Panc1 (cell line): ENCODE measurements around the gene USF3. TPM values are rescaled to one million over a fixed set of nuclear protein-coding genes. Genes with fewer than 3 reads are reported as not detected.

Source experiments
- ATAC-seq: fragments of 200-7000 bp; cut with Tn5 transposase; 2 replicates; pipeline ENCODE4 v1.9.1; 2020; ENCODE audit warnings: mild to moderate bottlenecking, moderate library complexity
- BruUV-seq: library from RNA; stranded (reverse); fragments of 400-500 nt; replicated peaks from 2 replicates; lab custom pipeline; 2021; lab: Mats Ljungman, UMichigan
- CTCF ChIA-PET: fragments of 300-600 bp; sonication (Branson Sonifier 250); formaldehyde crosslinking; loops from one replicate; lab custom pipeline; 2022; ENCODE audit warnings: antibody characterized with exemption; lab: Charles Lee
- POLR2A ChIA-PET: fragments of 300-600 bp; sonication (Branson Sonifier 250); formaldehyde crosslinking; loops from one replicate; lab custom pipeline; 2022; ENCODE audit warnings: antibody characterized with exemption; lab: Charles Lee
- DNase-seq: peaks from one replicate; pipeline ENCODE4 v3.0.0-alpha.2; 2010; ENCODE audit warnings: low read depth, low spot score
- H3K27ac ChIP-seq: 2 replicates; pipeline ENCODE4 v1.5.1; 2011; ENCODE audit warnings: mild to moderate bottlenecking, low read length, inconsistent platforms
- H3K27me3 ChIP-seq: fragments of 200-500 bp; sonication (Bioruptor generic); 2 replicates; pipeline ENCODE4 v1.6.0; 2014; ENCODE audit warnings: low read length, inconsistent platforms; ENCODE audit not compliant: control insufficient read depth, insufficient read depth
- H3K36me3 ChIP-seq: fragments of 200-500 bp; sonication (Bioruptor generic); 2 replicates; pipeline ENCODE4 v1.5.1; 2014; ENCODE audit warnings: inconsistent platforms, mild to moderate bottlenecking, low read length, moderate library complexity; ENCODE audit not compliant: control insufficient read depth, insufficient read depth
- H3K4me1 ChIP-seq: 2 replicates; pipeline ENCODE4 v1.5.1; 2011; ENCODE audit warnings: inconsistent platforms, mild to moderate bottlenecking, low read length, moderate library complexity; ENCODE audit not compliant: control insufficient read depth, insufficient read depth
- H3K4me3 ChIP-seq, 2 experiments: 2 replicates each; pipeline ENCODE4 v1.5.1; 2011 to 2012; ENCODE audit warnings: low read depth in 2 of 2, low read length in 2 of 2, mild to moderate bottlenecking in 2 of 2, inconsistent platforms in 1 of 2, moderate library complexity in 1 of 2
- H3K9me3 ChIP-seq: fragments of 200-500 bp; sonication (Bioruptor generic); 2 replicates; pipeline ENCODE4 v1.5.1; 2014; ENCODE audit warnings: low read depth, mild to moderate bottlenecking, inconsistent platforms, low read length, moderate library complexity; ENCODE audit not compliant: control insufficient read depth, insufficient read depth
- CTCF ChIP-seq: fragments of 450-650 bp; IDR thresholded peaks from 2 replicates; pipeline ENCODE4 v1.5.1; 2017; ENCODE audit warnings: mild to moderate bottlenecking
- POLR2AphosphoS5 ChIP-seq: IDR thresholded peaks from 2 replicates; pipeline ENCODE4 v1.6.1; 2012; ENCODE audit warnings: mild to moderate bottlenecking, low read depth, low read length, moderate library complexity
- REST ChIP-seq, 2 experiments: IDR thresholded peaks; 2 replicates each; pipeline ENCODE4 v1.6.1; 2011 to 2012; ENCODE audit warnings: low read depth in 2 of 2, control low read depth in 1 of 2, low read length in 1 of 2, mild to moderate bottlenecking in 1 of 2, moderate library complexity in 1 of 2; ENCODE audit not compliant: insufficient read depth in 1 of 2
- SIN3A ChIP-seq: IDR thresholded peaks from 2 replicates; pipeline ENCODE4 v1.6.1; 2012; ENCODE audit warnings: low read depth, mild to moderate bottlenecking, low read length, moderate library complexity, borderline replicate concordance; ENCODE audit not compliant: insufficient read depth
- TCF7L2 ChIP-seq: IDR thresholded peaks from 2 replicates; pipeline ENCODE4 v1.6.1; 2011; ENCODE audit warnings: mild to moderate bottlenecking, low read depth, low read length, inconsistent platforms
- in situ Hi-C: cut with HindIII; loops from 2 replicates; pipeline ENCODE4 v1.10.0; 2016; ENCODE audit warnings: low sequenced_read_pairs, low pct_unique_long_range_greater_than_20kb
- intact Hi-C: fragments of 100-400 bp; cut with micrococcal nuclease; formaldehyde crosslinking; loops from one replicate; pipeline ENCODE4 v1.10.0; 2022; ENCODE audit not compliant: unreplicated experiment
- total RNA-seq: library from RNA; stranded (reverse); gene quantifications from one replicate; pipeline ENCODE4 v1.2.1, GENCODE V29; 2021; ENCODE audit not compliant: unreplicated experiment

USF3 gene
- total RNA-seq, 1 experiment from 2014 or later, result 18.2 TPM

GRCh38 chr3:113719294-113719693 lies 22.9 kb upstream of the USF3 start:
- peaks cover 56% of the 10 kb centered on the region for H3K36me3 ChIP-seq
- CTCF ChIA-PET, result no interaction called here
- H3K27me3 ChIP-seq, result no peaks in the 10 kb centered on the region
- intact Hi-C loops, result no loop called here
- no peak for TF ChIP-seq CTCF
- no peak for TF ChIP-seq SIN3A
- no peak for TF ChIP-seq POLR2AphosphoS5
- TF ChIP-seq TCF7L2, result no peak
- no peak for TF ChIP-seq REST (IDR thresholded peaks at IDR 0.05; ENCODE audit: insufficient read depth in 1 of 2, low read depth in 2 of 2, low read length in 1 of 2)
- no peak overlapping the region for H3K4me3 ChIP-seq
- no peak overlapping the region for H3K27ac ChIP-seq
- no peaks in the 10 kb centered on the region for H3K4me1 ChIP-seq
- DNase-seq, result no peak
- in situ Hi-C loops, result no loop called here
- BruUV-seq, result TSS peak; percentile 39
- POLR2A ChIA-PET, result no interaction called here
- ATAC-seq, result no peak
- no peaks in the 10 kb centered on the region for H3K9me3 ChIP-seq

- no peak for TF ChIP-seq POLR2AphosphoS5
- no peak for TF ChIP-seq REST (IDR thresholded peaks at IDR 0.05; ENCODE audit: insufficient read depth in 1 of 2, low read depth in 2 of 2, low read length in 1 of 2)
- no peak for TF ChIP-seq SIN3A
- TF ChIP-seq TCF7L2, result no peak
- TF ChIP-seq CTCF, result no peak
- no peaks in the 10 kb centered on the region for H3K4me1 ChIP-seq
- CTCF ChIA-PET, result no interaction called here
Measured at GRCh38 chr3:113717818-113718217, 21.4 kb upstream of the USF3 start.

More at GRCh38 chr3:113717818-113718217, 21.4 kb upstream of the USF3 start:
- in situ Hi-C loops (no loop called here), intact Hi-C loops (no loop called here)
- no peak overlapping the region for H3K27ac ChIP-seq
- H3K27me3 ChIP-seq, result no peaks in the 10 kb centered on the region
- BruUV-seq, result no TSS peak
- ATAC-seq, result peak; percentile 38; the same call in 1 of the 2 replicates
- no peak overlapping the region for H3K4me3 ChIP-seq
- peaks cover 51% of the 10 kb centered on the region for H3K36me3 ChIP-seq
- POLR2A ChIA-PET, result no interaction called here
- DNase-seq, result no peak
- H3K9me3 ChIP-seq, result no peaks in the 10 kb centered on the region
